ENCODE data around the gene MINDY3.

MINDY3 gene

DNA sequence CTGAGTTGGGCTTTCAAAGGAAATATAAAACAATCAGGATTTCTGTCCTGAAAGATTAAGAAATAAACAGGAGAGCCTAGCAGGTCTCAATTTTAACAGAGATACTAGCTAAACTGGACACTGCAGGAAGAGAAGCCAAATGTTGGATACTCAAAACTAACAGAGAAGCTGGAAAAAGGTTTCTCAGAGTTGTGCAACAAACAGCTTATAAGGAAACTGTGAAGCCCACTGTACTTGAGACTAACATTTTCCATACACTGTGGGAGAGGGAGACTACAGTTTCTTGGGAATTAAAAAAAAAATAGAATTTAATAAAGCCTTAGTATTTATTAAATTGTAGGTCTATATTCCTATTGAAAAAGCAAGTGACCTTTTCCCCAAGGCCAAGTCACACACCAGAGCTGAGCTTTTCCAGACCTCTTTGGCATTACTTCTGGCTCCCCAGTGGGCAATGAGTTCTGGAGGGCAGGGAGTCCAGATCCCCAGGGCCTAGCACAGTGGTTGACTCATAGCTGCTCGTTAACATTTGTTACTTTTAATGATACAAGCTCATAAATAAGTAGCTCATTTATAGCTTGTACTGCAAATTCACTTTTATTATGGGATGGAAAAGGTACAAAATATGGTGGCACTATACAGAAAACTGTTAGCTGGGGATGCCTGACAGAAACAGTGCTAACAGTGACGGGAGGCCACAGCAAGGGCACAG lies 68.3 kb downstream of the MINDY3 start:
- no peak overlapping the region for H3K4me3 ChIP-seq (ENCODE audit: low read depth in 1 of 2, low read length in 2 of 2)
- no peaks in the 10 kb centered on the region for H3K27me3 ChIP-seq (ENCODE audit: insufficient read depth, low read length, poor library complexity)
- H3K36me3 ChIP-seq (ENCODE audit: insufficient read depth, low read length): peaks cover 37% of the 10 kb centered on the region; the same call in 1 of the 2 replicates
- H3K4me2 ChIP-seq (ENCODE audit: insufficient read depth, low read length): no peak overlapping the region
- no peaks in the 10 kb centered on the region for H4K20me1 ChIP-seq (ENCODE audit: insufficient read depth, low read length)
- no peak overlapping the region for H3K27ac ChIP-seq (ENCODE audit: low read length)
- H3K79me2 ChIP-seq (ENCODE audit: insufficient read depth, low read length): no peaks in the 10 kb centered on the region
- H3K9me3 ChIP-seq (ENCODE audit: insufficient read depth, low read length, severe bottlenecking): no peaks in the 10 kb centered on the region
- H3K4me1 ChIP-seq (ENCODE audit: insufficient read depth, low read length): no peaks in the 10 kb centered on the region
- ATAC-seq (ENCODE audit: insufficient read depth, low read depth) (no peak), DNase-seq (no peak)
- TF ChIP-seq EZH2 (IDR thresholded peaks at IDR 0.05; ENCODE audit: borderline replicate concordance, low read depth, low read length, severe bottlenecking): no peak
- TF ChIP-seq, protein P1, sequence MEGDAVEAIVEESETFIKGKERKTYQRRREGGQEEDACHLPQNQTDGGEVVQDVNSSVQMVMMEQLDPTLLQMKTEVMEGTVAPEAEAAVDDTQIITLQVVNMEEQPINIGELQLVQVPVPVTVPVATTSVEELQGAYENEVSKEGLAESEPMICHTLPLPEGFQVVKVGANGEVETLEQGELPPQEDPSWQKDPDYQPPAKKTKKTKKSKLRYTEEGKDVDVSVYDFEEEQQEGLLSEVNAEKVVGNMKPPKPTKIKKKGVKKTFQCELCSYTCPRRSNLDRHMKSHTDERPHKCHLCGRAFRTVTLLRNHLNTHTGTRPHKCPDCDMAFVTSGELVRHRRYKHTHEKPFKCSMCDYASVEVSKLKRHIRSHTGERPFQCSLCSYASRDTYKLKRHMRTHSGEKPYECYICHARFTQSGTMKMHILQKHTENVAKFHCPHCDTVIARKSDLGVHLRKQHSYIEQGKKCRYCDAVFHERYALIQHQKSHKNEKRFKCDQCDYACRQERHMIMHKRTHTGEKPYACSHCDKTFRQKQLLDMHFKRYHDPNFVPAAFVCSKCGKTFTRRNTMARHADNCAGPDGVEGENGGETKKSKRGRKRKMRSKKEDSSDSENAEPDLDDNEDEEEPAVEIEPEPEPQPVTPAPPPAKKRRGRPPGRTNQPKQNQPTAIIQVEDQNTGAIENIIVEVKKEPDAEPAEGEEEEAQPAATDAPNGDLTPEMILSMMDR (IDR thresholded peaks at IDR 0.05; ENCODE audit: borderline replicate concordance, extremely low read depth, low read length, poor library complexity, severe bottlenecking): no peak
- no peak overlapping the region for H3K9ac ChIP-seq (ENCODE audit: low read depth, low read length)
- H2AFZ ChIP-seq (ENCODE audit: low read depth, low read length): no peak overlapping the region

DNA sequence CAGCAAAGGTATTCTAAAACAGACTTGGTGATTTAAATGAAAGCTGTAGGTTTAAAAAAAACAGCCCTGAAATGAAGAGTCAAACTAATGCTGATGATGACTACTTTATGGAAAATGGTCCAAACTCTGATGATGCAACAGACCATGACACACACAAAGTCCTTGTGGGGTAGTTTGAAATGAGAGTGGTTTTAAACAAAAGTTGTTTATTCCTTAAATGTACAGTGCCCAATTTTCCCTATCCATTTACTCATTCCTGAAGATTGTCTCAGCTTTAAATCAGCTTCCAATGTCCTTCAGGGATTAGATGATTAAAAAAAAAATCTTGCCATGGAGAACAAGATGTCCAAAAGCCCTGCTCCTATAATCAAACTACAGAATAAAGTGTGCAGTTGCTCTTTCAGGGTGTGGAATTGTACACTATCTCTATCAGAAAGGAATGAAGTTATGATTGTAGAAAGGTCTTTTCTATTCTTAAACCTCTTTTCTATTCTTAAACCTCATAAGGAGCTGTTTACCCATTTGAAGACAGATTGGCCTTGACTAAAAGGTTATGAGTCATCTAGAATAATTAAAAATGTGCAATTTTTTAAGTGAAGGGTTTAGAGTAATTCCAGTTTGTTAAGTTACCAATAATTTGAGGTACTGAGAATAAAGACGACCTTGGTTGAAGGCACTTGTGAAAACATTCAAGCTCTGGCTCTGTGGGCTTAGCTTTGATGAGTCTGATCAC lies 70.3 kb downstream of the MINDY3 start:
- no peak for ATAC-seq (ENCODE audit: insufficient read depth, low read depth)
- DNase-seq: no peak
- Histone ChIP-seq H3K9ac (ENCODE audit: low read depth, low read length) (no peak overlapping the region), H3K4me2 (ENCODE audit: insufficient read depth, low read length) (no peak overlapping the region), H3K9me3 (ENCODE audit: insufficient read depth, low read length, severe bottlenecking) (no peaks in the 10 kb centered on the region), H2AFZ (ENCODE audit: low read depth, low read length) (no peak overlapping the region), H3K36me3 (ENCODE audit: insufficient read depth, low read length) (peaks cover 39% of the 10 kb centered on the region), H3K4me3 (ENCODE audit: low read depth in 1 of 2, low read length in 2 of 2) (no peak overlapping the region), H3K27ac (ENCODE audit: low read length) (no peak overlapping the region), H4K20me1 (ENCODE audit: insufficient read depth, low read length) (no peaks in the 10 kb centered on the region), H3K27me3 (ENCODE audit: insufficient read depth, low read length, poor library complexity) (no peaks in the 10 kb centered on the region), H3K79me2 (ENCODE audit: insufficient read depth, low read length) (no peaks in the 10 kb centered on the region), H3K4me1 (ENCODE audit: insufficient read depth, low read length) (no peaks in the 10 kb centered on the region)
- TF ChIP-seq EZH2 (IDR thresholded peaks at IDR 0.05; ENCODE audit: borderline replicate concordance, low read depth, low read length, severe bottlenecking): no peak
- TF ChIP-seq, protein P1 (IDR thresholded peaks at IDR 0.05; ENCODE audit: borderline replicate concordance, extremely low read depth, low read length, poor library complexity, severe bottlenecking): no peak

DNA sequence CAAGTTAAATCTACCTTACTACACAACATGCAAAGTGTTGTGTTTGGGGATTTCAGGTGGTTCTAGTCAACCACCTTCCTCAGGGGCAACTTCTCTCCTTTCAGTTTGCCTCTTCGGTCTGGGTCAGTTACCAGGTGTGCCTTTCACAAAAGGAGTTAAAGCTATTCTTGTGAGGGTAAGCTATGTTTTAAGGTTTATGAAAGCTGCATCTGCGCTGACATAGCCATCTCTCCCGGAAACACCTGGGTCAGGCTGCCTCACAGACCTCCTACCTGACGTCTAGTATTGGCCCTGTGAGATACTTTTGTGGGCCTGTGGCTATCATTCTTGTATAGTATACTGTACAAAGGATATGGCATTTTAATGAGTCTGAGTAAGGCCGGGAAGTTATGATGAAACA lies 72.9 kb downstream of the MINDY3 start:
- ATAC-seq (ENCODE audit: insufficient read depth, low read depth) (no peak), DNase-seq (no peak)
- H3K4me3 ChIP-seq (ENCODE audit: low read depth in 1 of 2, low read length in 2 of 2): no peak overlapping the region
- no peaks in the 10 kb centered on the region for H3K79me2 ChIP-seq (ENCODE audit: insufficient read depth, low read length)
- H3K36me3 ChIP-seq (ENCODE audit: insufficient read depth, low read length): peaks cover 35% of the 10 kb centered on the region
- H3K27me3 ChIP-seq (ENCODE audit: insufficient read depth, low read length, poor library complexity): no peaks in the 10 kb centered on the region
- no peak overlapping the region for H3K4me2 ChIP-seq (ENCODE audit: insufficient read depth, low read length)
- H4K20me1 ChIP-seq (ENCODE audit: insufficient read depth, low read length): no peaks in the 10 kb centered on the region
- TF ChIP-seq, protein P1 (IDR thresholded peaks at IDR 0.05; ENCODE audit: borderline replicate concordance, extremely low read depth, low read length, poor library complexity, severe bottlenecking): no peak
- no peak for TF ChIP-seq EZH2 (IDR thresholded peaks at IDR 0.05; ENCODE audit: borderline replicate concordance, low read depth, low read length, severe bottlenecking)
- H3K27ac ChIP-seq (ENCODE audit: low read length): no peak overlapping the region
- no peak overlapping the region for H3K9ac ChIP-seq (ENCODE audit: low read depth, low read length)
- no peaks in the 10 kb centered on the region for H3K9me3 ChIP-seq (ENCODE audit: insufficient read depth, low read length, severe bottlenecking)
- H3K4me1 ChIP-seq (ENCODE audit: insufficient read depth, low read length): no peaks in the 10 kb centered on the region
- H2AFZ ChIP-seq (ENCODE audit: low read depth, low read length): no peak overlapping the region
